LNCaP clone FGC (cell line): Measurements from ENCODE around the gene TYRP1.

ENCODE experiments used
- DNase-seq: peaks from one replicate; pipeline ENCODE4 v3.0.0-alpha.2; 2011; ENCODE audit warnings: low read depth
- H3K4me3 ChIP-seq: 2 replicates; pipeline ENCODE4 v1.5.1; 2011; ENCODE audit warnings: mild to moderate bottlenecking, low read depth, low read length, control low read depth
- CTCF ChIP-seq: IDR thresholded peaks from 2 replicates; pipeline ENCODE4 v1.5.1; 2012; ENCODE audit warnings: mild to moderate bottlenecking; ENCODE audit not compliant: control insufficient read depth, insufficient read depth; ENCODE audit errors: extremely low read depth

The TYRP1 gene, protein sequence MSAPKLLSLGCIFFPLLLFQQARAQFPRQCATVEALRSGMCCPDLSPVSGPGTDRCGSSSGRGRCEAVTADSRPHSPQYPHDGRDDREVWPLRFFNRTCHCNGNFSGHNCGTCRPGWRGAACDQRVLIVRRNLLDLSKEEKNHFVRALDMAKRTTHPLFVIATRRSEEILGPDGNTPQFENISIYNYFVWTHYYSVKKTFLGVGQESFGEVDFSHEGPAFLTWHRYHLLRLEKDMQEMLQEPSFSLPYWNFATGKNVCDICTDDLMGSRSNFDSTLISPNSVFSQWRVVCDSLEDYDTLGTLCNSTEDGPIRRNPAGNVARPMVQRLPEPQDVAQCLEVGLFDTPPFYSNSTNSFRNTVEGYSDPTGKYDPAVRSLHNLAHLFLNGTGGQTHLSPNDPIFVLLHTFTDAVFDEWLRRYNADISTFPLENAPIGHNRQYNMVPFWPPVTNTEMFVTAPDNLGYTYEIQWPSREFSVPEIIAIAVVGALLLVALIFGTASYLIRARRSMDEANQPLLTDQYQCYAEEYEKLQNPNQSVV

DNA sequence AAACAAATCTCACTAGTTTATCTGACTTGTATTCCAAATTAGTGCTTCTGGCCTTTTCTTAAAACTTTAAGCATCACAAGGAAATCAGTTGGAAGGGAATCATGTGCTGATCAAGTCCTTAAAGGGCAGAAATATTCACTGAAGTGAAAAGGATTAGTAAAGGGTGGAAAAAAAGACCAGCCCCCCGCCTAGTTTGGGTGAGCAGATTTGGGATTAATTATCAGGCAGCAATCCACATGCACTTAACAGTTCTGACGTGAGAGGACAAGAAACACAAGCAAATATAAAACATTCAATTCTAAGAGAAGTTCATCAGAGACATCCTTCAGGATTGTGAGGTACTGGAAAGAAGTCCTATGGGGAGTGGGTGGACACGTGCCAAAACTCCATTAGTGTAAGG is at the start of gene TYRP1:
Gene TYRP1 (plus strand): TSS at position 245 of the 400 bp plus-strand sequence. CDS start 612 bp downstream, outside the sequence.
- TF ChIP-seq CTCF = no peak
- no peak within 1 kb of the TSS for H3K4me3 ChIP-seq
- no peak for DNase-seq

DNA sequence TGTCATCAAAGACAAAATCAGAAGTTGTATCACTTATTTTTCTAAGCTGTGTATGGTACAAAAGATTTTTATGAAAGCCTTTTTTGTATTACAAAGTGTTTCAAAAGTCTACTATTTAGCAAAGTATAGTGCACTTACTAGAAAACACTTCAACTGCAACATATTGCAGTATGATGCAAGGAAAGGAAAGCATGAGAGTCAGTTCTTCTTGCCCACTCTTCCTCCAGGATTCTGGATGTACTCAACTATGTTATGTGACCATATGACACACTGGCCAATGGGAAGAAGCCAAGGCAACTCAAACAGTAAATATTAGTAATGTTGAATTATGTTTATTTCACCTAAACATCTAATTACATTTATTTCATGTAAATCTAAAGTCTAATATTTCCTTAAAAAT is 49.5 kb upstream of the TYRP1 start:
- TF ChIP-seq CTCF = no peak
- no peak overlapping the region for H3K4me3 ChIP-seq
- no peak for DNase-seq

DNA sequence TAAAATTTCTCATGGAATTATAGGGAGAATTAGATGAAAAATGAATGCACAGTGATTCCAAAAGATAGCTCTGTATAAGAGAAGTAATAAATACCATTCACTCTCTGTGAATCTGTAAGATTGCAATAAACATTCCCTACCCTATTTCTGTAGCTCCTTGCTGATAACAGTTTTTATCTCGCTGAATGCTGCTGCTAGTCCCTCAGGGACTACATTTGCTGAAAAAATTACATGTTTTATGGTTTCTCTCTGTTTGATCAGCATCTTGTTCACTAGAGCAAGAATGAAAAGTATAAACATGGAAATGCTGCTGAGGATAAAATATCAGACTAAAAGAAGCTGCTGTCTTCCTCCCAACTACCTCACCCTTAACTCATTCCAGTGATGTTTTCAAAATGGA is 44.3 kb upstream of the TYRP1 start:
- TF ChIP-seq CTCF = no peak
- no peak for DNase-seq
- H3K4me3 ChIP-seq = no peak overlapping the region

- no peak overlapping the region for H3K4me3 ChIP-seq
- no peak for DNase-seq
- no peak for TF ChIP-seq CTCF
Observed at GRCh38 chr9:12651125-12651524, 42.1 kb upstream of the TYRP1 start.

DNA sequence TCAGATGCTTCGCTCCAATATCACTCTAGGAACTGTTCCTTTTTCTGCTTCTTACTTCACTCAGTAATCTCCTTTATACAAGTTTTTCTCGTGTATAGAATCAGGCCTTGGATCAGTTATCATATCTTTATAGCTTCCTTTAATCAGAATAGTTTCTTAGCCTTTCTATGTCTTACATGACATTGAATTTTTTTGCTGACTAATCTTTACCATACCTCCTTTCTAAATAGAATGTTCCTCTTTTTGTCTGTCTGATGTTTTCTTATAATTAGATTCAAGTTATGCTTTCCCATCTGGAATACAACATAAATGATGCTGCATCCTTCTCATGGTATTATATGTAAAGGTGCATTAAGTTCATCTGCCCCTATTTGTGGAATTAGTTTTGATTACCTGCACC is 40.2 kb upstream of the TYRP1 start:
- H3K4me3 ChIP-seq = no peak overlapping the region
- no peak for DNase-seq
- no peak for TF ChIP-seq CTCF

- no peak for DNase-seq
- no peak overlapping the region for H3K4me3 ChIP-seq
- no peak for TF ChIP-seq CTCF
Observed at GRCh38 chr9:12656803-12657202, 36.4 kb upstream of the TYRP1 start.
